HEK293 (cell line): Measurements from ENCODE around the gene DPYSL4.

Experiments
- CTCF ChIA-PET: fragments of 350-600 bp; formaldehyde crosslinking; extraction: SDS; loops from one replicate; lab custom pipeline; 2021; ENCODE audit warnings: antibody characterized with exemption; lab: Yijun Ruan, JAX
- POLR2A ChIA-PET: fragments of 300-600 bp; formaldehyde crosslinking; extraction: SDS; loops from one replicate; lab custom pipeline; 2020; ENCODE audit warnings: antibody characterized with exemption, inconsistent platforms; lab: Yijun Ruan, JAX
- H3K27ac ChIP-seq: fragments of 200-500 bp; sonication (Bioruptor generic); 2 replicates; pipeline ENCODE4 v1.5.1; 2014; ENCODE audit warnings: low read depth, low read length, control low read depth, inconsistent platforms; ENCODE audit errors: extremely low read depth
- H3K36me3 ChIP-seq, 2 experiments: fragments of 200-500 bp in 1 of 2; sonication (Bioruptor generic) in 1 of 2; 1 replicate in 1 of 2; 2 replicates in 1 of 2; pipeline ENCODE4 v1.5.1; 2014 to 2017; ENCODE audit warnings: inconsistent platforms in 2 of 2, low read length in 2 of 2; ENCODE audit not compliant: control insufficient read depth in 2 of 2, insufficient read depth in 1 of 2
- H3K4me1 ChIP-seq: fragments of 200-500 bp; sonication (Bioruptor generic); 2 replicates; pipeline ENCODE4 v1.5.1; 2014; ENCODE audit warnings: mild to moderate bottlenecking, low read length, inconsistent platforms; ENCODE audit not compliant: control insufficient read depth, insufficient read depth
- H3K4me3 ChIP-seq: 2 replicates; pipeline ENCODE4 v1.5.1; 2011; ENCODE audit warnings: low read depth, mild to moderate bottlenecking, control low read depth, low read length, moderate library complexity
- H3K9me3 ChIP-seq: fragments of 200-500 bp; sonication (Bioruptor generic); 2 replicates; pipeline ENCODE4 v1.5.1; 2014; ENCODE audit warnings: low read depth, low read length, inconsistent platforms; ENCODE audit not compliant: control insufficient read depth, insufficient read depth
- BCL11A ChIP-seq: fragments of 450-650 bp; formaldehyde crosslinking; IDR thresholded peaks from 2 replicates; pipeline ENCODE4 v1.5.1; 2016; ENCODE audit warnings: low read depth, missing biosample characterization, missing genetic modification characterization
- EGR2 ChIP-seq: fragments of 450-650 bp; formaldehyde crosslinking; IDR thresholded peaks from 2 replicates; pipeline ENCODE4 v1.5.1; 2016; ENCODE audit warnings: low read depth, missing biosample characterization, missing genetic modification characterization
- KLF1 ChIP-seq: fragments of 450-650 bp; formaldehyde crosslinking; IDR thresholded peaks from 2 replicates; pipeline ENCODE4 v1.5.1; 2016; ENCODE audit warnings: missing biosample characterization, missing genetic modification characterization
- ZBTB11 ChIP-seq: fragments of 450-650 bp; formaldehyde crosslinking; conservative IDR thresholded peaks from 2 replicates; pipeline ENCODE4 v1.5.1; 2016; ENCODE audit warnings: low read depth, missing biosample characterization, missing genetic modification characterization
- ZNF114 ChIP-seq: fragments of 450-650 bp; formaldehyde crosslinking; IDR thresholded peaks from 2 replicates; pipeline ENCODE4 v1.5.0; 2017; ENCODE audit warnings: missing biosample characterization, missing genetic modification characterization
- ZNF221 ChIP-seq: fragments of 450-650 bp; formaldehyde crosslinking; IDR thresholded peaks from 2 replicates; pipeline ENCODE4 v1.5.1; 2017; ENCODE audit warnings: missing biosample characterization, missing genetic modification characterization, borderline replicate concordance
- ZNF266 ChIP-seq: fragments of 450-650 bp; formaldehyde crosslinking; IDR thresholded peaks from 2 replicates; pipeline ENCODE4 v1.5.1; 2016; ENCODE audit warnings: missing biosample characterization, missing genetic modification characterization, low read depth
- ZNF302 ChIP-seq: fragments of 450-650 bp; formaldehyde crosslinking; IDR thresholded peaks from 2 replicates; pipeline ENCODE4 v1.5.1; 2016; ENCODE audit warnings: missing biosample characterization, missing genetic modification characterization, low read depth
- ZNF530 ChIP-seq: fragments of 450-650 bp; formaldehyde crosslinking; IDR thresholded peaks from 2 replicates; pipeline ENCODE4 v1.5.1; 2016; ENCODE audit warnings: low read depth, missing biosample characterization, missing genetic modification characterization
- ZNF544 ChIP-seq: fragments of 450-650 bp; formaldehyde crosslinking; IDR thresholded peaks from 2 replicates; pipeline ENCODE4 v1.5.0; 2017; ENCODE audit warnings: missing biosample characterization, missing genetic modification characterization
- ZNF561 ChIP-seq: fragments of 450-650 bp; IDR thresholded peaks from 2 replicates; pipeline ENCODE4 v1.5.1; 2018; ENCODE audit warnings: missing biosample characterization, missing genetic modification characterization, borderline replicate concordance
- ZNF600 ChIP-seq: fragments of 450-650 bp; formaldehyde crosslinking; IDR thresholded peaks from 2 replicates; pipeline ENCODE4 v1.5.1; 2016; ENCODE audit warnings: missing biosample characterization, missing genetic modification characterization
- ZNF626 ChIP-seq: fragments of 450-650 bp; sonication (Bioruptor Pico); formaldehyde crosslinking; IDR thresholded peaks from 2 replicates; pipeline ENCODE4 v1.5.1; 2018; ENCODE audit warnings: missing biosample characterization, missing genetic modification characterization, inconsistent platforms
- ZNF747 ChIP-seq: fragments of 450-650 bp; formaldehyde crosslinking; IDR thresholded peaks from 2 replicates; pipeline ENCODE4 v1.5.1; 2016; ENCODE audit warnings: missing biosample characterization, missing genetic modification characterization
- ZNF785 ChIP-seq: fragments of 450-650 bp; formaldehyde crosslinking; IDR thresholded peaks from 2 replicates; pipeline ENCODE4 v1.5.1; 2016; ENCODE audit warnings: missing biosample characterization, missing genetic modification characterization
- TF ChIP-seq, protein P1 (sequence below): fragments of 450-650 bp; formaldehyde crosslinking; IDR thresholded peaks from 2 replicates; pipeline ENCODE4; 2016; ENCODE audit warnings: missing biosample characterization, missing genetic modification characterization

Gene DPYSL4

DNA sequence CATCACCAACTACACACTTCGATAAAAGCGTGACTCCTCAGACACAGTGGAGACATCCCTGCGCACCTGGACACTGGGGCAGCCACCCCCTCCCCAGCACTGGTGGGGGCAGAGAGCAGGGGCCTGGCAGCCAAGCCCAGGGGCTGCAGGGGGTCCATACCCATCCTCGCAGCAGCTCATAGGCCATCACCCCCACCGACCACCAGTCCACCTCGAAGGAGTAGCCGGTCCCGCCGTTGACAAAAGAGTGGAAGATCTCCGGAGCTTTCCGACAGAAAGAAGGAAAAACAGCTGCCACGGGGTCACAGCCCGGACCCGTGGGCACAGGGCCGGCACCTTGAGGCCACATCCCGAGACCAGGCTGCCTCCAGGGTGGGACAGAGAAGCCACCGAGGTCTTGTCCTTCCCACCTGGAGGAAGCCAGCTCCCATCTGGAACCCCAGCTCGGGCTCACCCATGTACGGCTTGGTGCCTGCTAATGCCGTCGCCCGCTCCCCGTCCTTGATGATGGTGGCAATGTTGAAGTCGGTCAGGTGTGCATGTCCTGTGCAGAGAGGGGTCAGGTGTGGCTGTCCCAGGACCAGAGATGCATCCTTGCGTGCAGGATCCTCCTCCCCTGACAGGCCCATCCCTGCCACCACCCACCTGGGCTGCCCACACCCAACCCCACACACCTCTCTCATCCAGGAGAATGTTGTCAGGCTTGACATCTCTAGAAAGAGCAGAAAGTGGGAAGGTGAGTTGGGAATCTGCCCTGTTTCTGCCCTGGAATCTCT lies 38.5 kb downstream of the DPYSL4 start:
- H3K4me1 ChIP-seq: no peaks in the 10 kb centered on the region
- TF ChIP-seq ZNF302 (tag by site-specific recombination): no peak
- TF ChIP-seq, protein P1, sequence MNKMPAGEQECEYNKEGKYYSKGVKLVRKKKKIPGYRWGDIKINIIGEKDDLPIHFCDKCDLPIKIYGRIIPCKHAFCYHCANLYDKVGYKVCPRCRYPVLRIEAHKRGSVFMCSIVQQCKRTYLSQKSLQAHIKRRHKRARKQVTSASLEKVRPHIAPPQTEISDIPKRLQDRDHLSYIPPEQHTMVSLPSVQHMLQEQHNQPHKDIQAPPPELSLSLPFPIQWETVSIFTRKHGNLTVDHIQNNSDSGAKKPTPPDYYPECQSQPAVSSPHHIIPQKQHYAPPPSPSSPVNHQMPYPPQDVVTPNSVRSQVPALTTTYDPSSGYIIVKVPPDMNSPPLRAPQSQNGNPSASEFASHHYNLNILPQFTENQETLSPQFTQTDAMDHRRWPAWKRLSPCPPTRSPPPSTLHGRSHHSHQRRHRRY (tag by site-specific recombination): no peak
- no peak for TF ChIP-seq ZNF530 (tag by site-specific recombination)
- no peak for TF ChIP-seq ZNF266 (tag by site-specific recombination)
- no peak for TF ChIP-seq BCL11A (tag by site-specific recombination)
- TF ChIP-seq ZNF561 (tag by site-specific recombination): no peak
- TF ChIP-seq ZNF626 (tag by site-specific recombination): no peak
- no peak for TF ChIP-seq ZNF785 (tag by site-specific recombination)
- TF ChIP-seq KLF1 (tag by site-specific recombination): peak; percentile 37; the same call in 1 of the 2 replicates
- no peak for TF ChIP-seq ZNF221
- no peak for TF ChIP-seq ZNF747 (tag by site-specific recombination)
- 0 out of 2 replicates have a peak, but pooled peaks have one; percentile 10 for TF ChIP-seq EGR2 (tag by site-specific recombination)
- TF ChIP-seq ZNF600 (tag by site-specific recombination): no peak
- no peak for TF ChIP-seq ZNF544 (tag by site-specific recombination)
- TF ChIP-seq ZNF114: no peak
- H3K9me3 ChIP-seq: no peaks in the 10 kb centered on the region
- H3K36me3 ChIP-seq: no peaks in the 10 kb centered on the region
- H3K4me3 ChIP-seq: no peak overlapping the region
- CTCF ChIA-PET: interaction anchor here (0.6 to 0.7 kb wide), 3 partner anchors 9 to 469 kb away, joined by 3 to 4 read pairs (median 4); no protein-coding TSS in a partner anchor
- no peak overlapping the region for H3K27ac ChIP-seq
- POLR2A ChIA-PET: no interaction called here

DNA sequence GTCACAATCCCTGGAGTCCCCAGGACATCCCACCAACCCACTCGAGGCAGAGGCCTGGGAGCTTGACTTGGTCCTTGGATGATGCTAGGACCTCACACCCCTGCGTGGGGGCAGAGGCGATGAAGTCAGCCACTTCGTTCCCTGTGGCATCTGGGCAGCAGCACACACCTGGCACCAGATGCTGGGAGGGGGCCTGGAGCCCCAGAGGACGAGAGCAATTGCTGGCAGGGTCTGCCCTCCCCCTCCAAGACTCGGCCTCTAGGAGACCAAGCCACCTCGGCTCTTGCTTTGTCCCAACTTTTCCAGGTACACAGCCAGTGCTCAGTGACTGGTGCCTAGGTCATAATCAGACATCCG lies 39.1 kb downstream of the DPYSL4 start:
- CTCF ChIA-PET: interaction anchor here (0.8 to 1.0 kb wide), 2 partner anchors 122 to 142 kb away, joined by 4 to 7 read pairs; no protein-coding TSS in a partner anchor

More for the DNA sequence above, 39.1 kb downstream of the DPYSL4 start:
- TF ChIP-seq ZBTB11: no peak
- 0 out of 2 replicates have a peak, but pooled peaks have one; percentile 1 for TF ChIP-seq EGR2 (tag by site-specific recombination)
- no peaks in the 10 kb centered on the region for H3K9me3 ChIP-seq
- POLR2A ChIA-PET: no interaction called here
- no peak overlapping the region for H3K27ac ChIP-seq
- no peak overlapping the region for H3K4me3 ChIP-seq
- no peaks in the 10 kb centered on the region for H3K4me1 ChIP-seq
- H3K36me3 ChIP-seq: no peaks in the 10 kb centered on the region
